Measurements from ENCODE around the gene CLDN5.

The CLDN5 gene

GRCh38 chr22:19522881-19523239, 1.4 kb downstream of the CLDN5 start:
- no peak for TF ChIP-seq CTCF (conservative IDR thresholded peaks at IDR 0.05; ENCODE audit: low read depth, low read length)
- no peak for DNase-seq (ENCODE audit: low read depth)
- peak overlapping the region; percentile 56 for H3K4me3 ChIP-seq (ENCODE audit: low read depth, low read length)

- no peak overlapping the region for H3K4me3 ChIP-seq (ENCODE audit: low read depth, low read length)
- DNase-seq (ENCODE audit: low read depth), result no peak
- no peak for TF ChIP-seq CTCF (conservative IDR thresholded peaks at IDR 0.05; ENCODE audit: low read depth, low read length)
Measured at GRCh38 chr22:19522190-19522880, 1.9 kb downstream of the CLDN5 start.

GRCh38 chr22:19520566-19521305, 3.5 kb downstream of the CLDN5 start:
- DNase-seq (ENCODE audit: low read depth), result no peak
- no peak overlapping the region for H3K4me3 ChIP-seq (ENCODE audit: low read depth, low read length)
- TF ChIP-seq CTCF (conservative IDR thresholded peaks at IDR 0.05; ENCODE audit: low read depth, low read length), result no peak

- H3K4me3 ChIP-seq (ENCODE audit: low read depth, low read length), result no peak overlapping the region
- no peak for DNase-seq (ENCODE audit: low read depth)
- TF ChIP-seq CTCF (conservative IDR thresholded peaks at IDR 0.05; ENCODE audit: low read depth, low read length), result no peak
Measured at GRCh38 chr22:19520007-19520406, 4.2 kb downstream of the CLDN5 start.

- H3K4me3 ChIP-seq (ENCODE audit: low read depth, low read length), result no peak overlapping the region
- no peak for TF ChIP-seq CTCF (conservative IDR thresholded peaks at IDR 0.05; ENCODE audit: low read depth, low read length)
- DNase-seq (ENCODE audit: low read depth), result no peak
Measured at GRCh38 chr22:19519041-19519926, 4.9 kb downstream of the CLDN5 start.

GRCh38 chr22:19518635-19519034, 5.6 kb downstream of the CLDN5 start:
- no peak for TF ChIP-seq CTCF (conservative IDR thresholded peaks at IDR 0.05; ENCODE audit: low read depth, low read length)
- DNase-seq (ENCODE audit: low read depth), result no peak
- no peak overlapping the region for H3K4me3 ChIP-seq (ENCODE audit: low read depth, low read length)
